ENCODE results near the gene RDX.

RDX gene

DNA sequence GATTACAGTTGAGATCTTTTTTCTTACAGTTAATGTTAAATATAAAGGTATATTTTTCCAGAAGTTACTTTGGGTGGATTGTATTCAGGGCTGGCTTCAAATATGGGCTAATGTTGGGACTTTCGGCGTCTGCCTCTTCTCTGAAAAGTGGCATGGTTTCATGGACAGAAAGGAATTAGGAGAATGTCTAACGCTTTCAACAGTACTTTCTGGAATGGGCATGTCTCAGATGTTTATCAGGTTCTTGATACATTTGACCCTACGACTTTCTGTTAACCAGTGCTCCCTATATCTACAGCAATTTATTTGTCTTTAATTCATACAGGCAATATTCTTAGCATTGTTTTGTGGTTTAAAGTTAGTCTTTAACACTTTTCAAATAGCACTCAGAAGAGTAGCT, 169.5 kb downstream of the RDX start:
- no peak for DNase-seq

DNA sequence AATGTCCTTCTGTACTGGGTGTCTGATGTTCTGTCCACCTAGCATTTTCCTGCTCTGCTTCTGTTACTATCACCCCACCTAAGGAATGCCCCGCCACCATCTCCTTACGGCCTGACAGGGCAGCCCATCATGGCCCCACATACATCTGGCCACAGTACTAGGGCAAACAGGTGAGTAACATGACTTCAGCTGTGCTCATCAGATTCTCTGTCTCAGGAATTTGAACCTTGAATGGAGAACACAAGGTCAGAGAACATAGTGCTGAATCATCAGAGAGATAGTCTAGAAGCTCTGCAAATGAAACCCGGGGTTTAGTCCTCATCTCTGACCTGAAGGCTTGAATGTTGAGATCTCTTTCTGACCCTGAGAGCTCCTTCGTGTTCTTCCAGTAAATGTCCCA, 170.8 kb downstream of the RDX start:
- DNase-seq, result no peak
